Endodermal cell (in vitro differentiated cells): ENCODE results near the gene EFNB3. TPM values are rescaled to one million over a fixed set of nuclear protein-coding genes. Genes with fewer than 3 reads are reported as not detected.

ENCODE experiments used
- DNase-seq: peaks from one replicate; pipeline ENCODE4 v3.0.0-alpha.2; 2017
- H3K27ac ChIP-seq: 2 replicates; pipeline ENCODE4 v1.5.1; 2013; ENCODE audit warnings: mild to moderate bottlenecking, low read depth, low read length, moderate library complexity
- H3K27me3 ChIP-seq: 2 replicates; pipeline ENCODE4 v1.6.1; 2013; ENCODE audit warnings: mild to moderate bottlenecking, low read length, moderate library complexity; ENCODE audit not compliant: insufficient read depth, control insufficient read depth, poor library complexity, severe bottlenecking
- H3K36me3 ChIP-seq: 2 replicates; pipeline ENCODE4 v1.7.0; 2013; ENCODE audit warnings: mild to moderate bottlenecking, low read length, moderate library complexity; ENCODE audit not compliant: control insufficient read depth, insufficient read depth
- H3K4me1 ChIP-seq: one replicate; pipeline ENCODE4 v1.7.0; 2013; ENCODE audit warnings: low read length; ENCODE audit not compliant: control insufficient read depth, insufficient read depth
- H3K4me3 ChIP-seq: 2 replicates; pipeline ENCODE4 v1.5.1; 2013; ENCODE audit warnings: mild to moderate bottlenecking, low read length, moderate library complexity
- H3K9ac ChIP-seq: 2 replicates; pipeline ENCODE4 v1.6.1; 2013; ENCODE audit warnings: mild to moderate bottlenecking, low read length, moderate library complexity; ENCODE audit not compliant: poor library complexity, severe bottlenecking; ENCODE audit errors: extremely low read depth
- H3K9me3 ChIP-seq: 2 replicates; pipeline ENCODE4 v1.6.1; 2013; ENCODE audit warnings: mild to moderate bottlenecking, low read length, moderate library complexity; ENCODE audit not compliant: control insufficient read depth
- H3K27ac Mint-ChIP-seq: 2 replicates; pipeline ENCODE4 v1.8.0; 2020; ENCODE audit warnings: mixed read lengths
- H3K27me3 Mint-ChIP-seq: 2 replicates; pipeline ENCODE4 v1.8.0; 2021; ENCODE audit warnings: mild to moderate bottlenecking, mixed read lengths; ENCODE audit not compliant: insufficient read depth
- H3K36me3 Mint-ChIP-seq: 2 replicates; pipeline ENCODE4 v1.8.0; 2020; ENCODE audit warnings: low read depth, mixed read lengths
- H3K4me1 Mint-ChIP-seq: 2 replicates; pipeline ENCODE4 v1.8.0; 2020; ENCODE audit warnings: mixed read lengths
- H3K4me3 Mint-ChIP-seq: 2 replicates; pipeline ENCODE4 v1.8.0; 2020; ENCODE audit warnings: mild to moderate bottlenecking, moderate library complexity, mixed read lengths
- H3K9me3 Mint-ChIP-seq: 2 replicates; pipeline ENCODE4 v1.8.0; 2020; ENCODE audit warnings: mild to moderate bottlenecking, mixed read lengths
- CTCF ChIP-seq: fragments of 200-600 bp; sonication (generic); conservative IDR thresholded peaks from 2 replicates; pipeline ENCODE4 v1.5.0; 2021; ENCODE audit warnings: antibody characterized with exemption, mild to moderate bottlenecking
- WGBS, 2 experiments: methylation state at CpG; one replicate each; pipeline versions ENCODE4 v1.1.5 to v1.1.7; 2013; ENCODE audit warnings: missing lambda C conversion rate in 2 of 2, mixed read lengths in 1 of 2; ENCODE audit not compliant: insufficient coverage in 1 of 2, insufficient read length in 1 of 2; 5-methylcytosine and 5-hydroxymethylcytosine counted together
- total RNA-seq, 2 donors: library from RNA; stranded (reverse); fragmentation: NEBNext Ultra II Directional in 1 of 2; extraction: Animal tissue kit (Norgen Biotek cat#: 25700) in 1 of 2; gene quantifications; 2 replicates in 1 of 2; 3 replicates in 1 of 2; pipeline ENCODE4 v1.2.1, GENCODE V29; 2021

The EFNB3 gene
- total RNA-seq, 2 donors from 2014 or later, result 12.8 to 15.0 TPM

GRCh38 chr17:7684851-7685532 lies 20.0 kb upstream of the EFNB3 start:
- 75 to 82% methylated on average over 10 to 15 of the region's 15 CpGs for WGBS, 2 experiments
- Histone ChIP-seq H3K36me3 (peaks cover 10% of the 10 kb centered on the region), H3K27me3 (no peaks in the 10 kb centered on the region), H3K27ac (peak overlapping the region; percentile 100), H3K9me3 (no peaks in the 10 kb centered on the region), H3K4me3 (peak overlapping the region; percentile 98), H3K9ac (peak overlapping the region; percentile 97), H3K4me1 (no peaks in the 10 kb centered on the region)
- Mint-ChIP-seq H3K36me3 (peaks cover 16% of the 10 kb centered on the region), H3K4me1 (peaks cover 19% of the 10 kb centered on the region), H3K9me3 (no peaks in the 10 kb centered on the region), H3K27me3 (no peaks in the 10 kb centered on the region), H3K4me3 (peak overlapping the region; percentile 85), H3K27ac (peak overlapping the region; percentile 100)
- TF ChIP-seq CTCF, result no peak
- DNase-seq, result no peak

GRCh38 chr17:7685533-7686221 lies 19.3 kb upstream of the EFNB3 start:
- Mint-ChIP-seq H3K27ac (peak overlapping the region; percentile 100), H3K9me3 (no peaks in the 10 kb centered on the region), H3K36me3 (peaks cover 20% of the 10 kb centered on the region), H3K4me3 (peak overlapping the region; percentile 85), H3K27me3 (no peaks in the 10 kb centered on the region), H3K4me1 (peaks cover 19% of the 10 kb centered on the region)
- Histone ChIP-seq H3K4me1 (no peaks in the 10 kb centered on the region), H3K9me3 (no peaks in the 10 kb centered on the region), H3K27ac (peak overlapping the region; percentile 100), H3K27me3 (no peaks in the 10 kb centered on the region), H3K9ac (peak overlapping the region; percentile 97), H3K4me3 (peak overlapping the region; percentile 98), H3K36me3 (peaks cover 10% of the 10 kb centered on the region)
- no peak for TF ChIP-seq CTCF
- 6 to 12% methylated on average over 30 to 44 of the region's 44 CpGs for WGBS, 2 experiments
- peak; percentile 97 for DNase-seq

- peak overlapping the region; percentile 100 for H3K27ac Mint-ChIP-seq
- WGBS, 2 experiments, result 0% methylated on average over 12 to 30 of the region's 30 CpGs
- Histone ChIP-seq H3K4me1 (no peaks in the 10 kb centered on the region), H3K27ac (peak overlapping the region; percentile 100), H3K36me3 (peaks cover 10% of the 10 kb centered on the region), H3K27me3 (no peaks in the 10 kb centered on the region), H3K9ac (peak overlapping the region; percentile 97), H3K9me3 (no peaks in the 10 kb centered on the region), H3K4me3 (peak overlapping the region; percentile 98)
- peaks cover 23% of the 10 kb centered on the region for H3K36me3 Mint-ChIP-seq
- peaks cover 19% of the 10 kb centered on the region for H3K4me1 Mint-ChIP-seq
- peak overlapping the region; percentile 85 for H3K4me3 Mint-ChIP-seq
- H3K9me3 Mint-ChIP-seq, result no peaks in the 10 kb centered on the region
- DNase-seq, result peak; percentile 93
- no peaks in the 10 kb centered on the region for H3K27me3 Mint-ChIP-seq
- no peak for TF ChIP-seq CTCF
These were observed 18.6 kb upstream of the EFNB3 start for GRCh38 chr17:7686222-7687071.
